ENCODE data around the gene ZDHHC14.

DNA sequence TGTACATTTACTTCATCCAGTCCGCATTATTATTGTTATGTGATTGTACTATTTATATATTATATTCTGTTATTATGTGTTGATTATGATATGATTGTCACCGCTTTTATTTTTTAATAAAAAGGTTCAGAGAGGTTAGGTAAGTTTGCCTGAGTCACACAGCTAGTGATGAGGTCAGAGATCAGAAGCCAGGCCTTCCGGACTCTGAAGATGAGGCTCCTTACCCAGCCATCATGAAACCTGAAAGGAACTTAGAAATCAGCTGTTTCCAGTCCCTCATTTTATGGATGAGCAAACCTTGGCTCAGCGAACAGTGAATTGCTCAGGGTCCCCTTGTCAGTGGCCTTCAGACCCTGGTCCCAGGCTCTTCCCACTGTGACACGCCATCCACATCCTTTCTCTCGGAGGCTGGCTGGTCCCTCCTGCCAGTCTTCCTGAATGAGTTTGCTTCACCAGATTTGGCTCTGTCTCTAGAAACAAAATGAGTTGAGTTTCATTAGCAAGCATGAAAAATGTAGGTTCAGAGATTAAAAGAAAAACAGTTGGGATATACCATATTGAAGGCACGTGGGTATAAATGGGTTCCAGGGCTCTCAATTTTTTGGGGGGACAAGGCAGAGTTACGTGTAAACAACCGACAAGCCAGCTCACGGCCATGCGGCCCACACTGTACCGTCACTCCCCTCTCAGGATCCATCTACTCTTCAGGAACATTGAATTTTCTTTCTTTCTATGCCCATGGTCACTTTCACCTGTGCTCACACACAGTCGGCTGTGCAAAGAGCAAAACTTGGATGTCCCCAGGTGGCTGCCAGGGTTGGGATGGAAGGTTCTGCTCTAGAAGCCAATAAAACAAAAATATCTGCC is 132.9 kb downstream of the ZDHHC14 start:
- TF ChIP-seq, protein P1, sequence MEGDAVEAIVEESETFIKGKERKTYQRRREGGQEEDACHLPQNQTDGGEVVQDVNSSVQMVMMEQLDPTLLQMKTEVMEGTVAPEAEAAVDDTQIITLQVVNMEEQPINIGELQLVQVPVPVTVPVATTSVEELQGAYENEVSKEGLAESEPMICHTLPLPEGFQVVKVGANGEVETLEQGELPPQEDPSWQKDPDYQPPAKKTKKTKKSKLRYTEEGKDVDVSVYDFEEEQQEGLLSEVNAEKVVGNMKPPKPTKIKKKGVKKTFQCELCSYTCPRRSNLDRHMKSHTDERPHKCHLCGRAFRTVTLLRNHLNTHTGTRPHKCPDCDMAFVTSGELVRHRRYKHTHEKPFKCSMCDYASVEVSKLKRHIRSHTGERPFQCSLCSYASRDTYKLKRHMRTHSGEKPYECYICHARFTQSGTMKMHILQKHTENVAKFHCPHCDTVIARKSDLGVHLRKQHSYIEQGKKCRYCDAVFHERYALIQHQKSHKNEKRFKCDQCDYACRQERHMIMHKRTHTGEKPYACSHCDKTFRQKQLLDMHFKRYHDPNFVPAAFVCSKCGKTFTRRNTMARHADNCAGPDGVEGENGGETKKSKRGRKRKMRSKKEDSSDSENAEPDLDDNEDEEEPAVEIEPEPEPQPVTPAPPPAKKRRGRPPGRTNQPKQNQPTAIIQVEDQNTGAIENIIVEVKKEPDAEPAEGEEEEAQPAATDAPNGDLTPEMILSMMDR (IDR thresholded peaks at IDR 0.05) = no peak
- TF ChIP-seq RFX5 (IDR thresholded peaks at IDR 0.05) (no peak), JUN (IDR thresholded peaks at IDR 0.05) (no peak), POLR2A (IDR thresholded peaks at IDR 0.05; ENCODE audit: low read length) (no peak), MAZ (IDR thresholded peaks at IDR 0.05; ENCODE audit: borderline replicate concordance, low read depth, low read length) (no peak), CHD2 (IDR thresholded peaks at IDR 0.05; ENCODE audit: low read length, partially characterized antibody) (no peak)
- TF ChIP-seq, protein P2, sequence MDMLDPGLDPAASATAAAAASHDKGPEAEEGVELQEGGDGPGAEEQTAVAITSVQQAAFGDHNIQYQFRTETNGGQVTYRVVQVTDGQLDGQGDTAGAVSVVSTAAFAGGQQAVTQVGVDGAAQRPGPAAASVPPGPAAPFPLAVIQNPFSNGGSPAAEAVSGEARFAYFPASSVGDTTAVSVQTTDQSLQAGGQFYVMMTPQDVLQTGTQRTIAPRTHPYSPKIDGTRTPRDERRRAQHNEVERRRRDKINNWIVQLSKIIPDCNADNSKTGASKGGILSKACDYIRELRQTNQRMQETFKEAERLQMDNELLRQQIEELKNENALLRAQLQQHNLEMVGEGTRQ (IDR thresholded peaks at IDR 0.05) = no peak

All from A549 (cell line).